ENCODE data around the gene TERT.
"Not testable (repeated sequence)": the region's sequence is repeated elsewhere in the genome, so short reads cannot be mapped to it uniquely, and the experiment has no call there.

The TERT gene

GRCh38 chr5:1282131-1282992 lies 12.5 kb downstream of the TERT start:
- H3K4me3 Mint-ChIP-seq = no peak overlapping the region
- no peaks in the 10 kb centered on the region for H3K4me1 Mint-ChIP-seq
- no peak overlapping the region for H3K27ac Mint-ChIP-seq (ENCODE audit: low read depth)
- no peaks in the 10 kb centered on the region for H3K27me3 Mint-ChIP-seq
- peaks cover 4% of the 10 kb centered on the region for H3K36me3 Mint-ChIP-seq (ENCODE audit: insufficient read depth)
- ATAC-seq (replicated peaks; ENCODE audit: extremely low read depth, poor library complexity, severe bottlenecking) = no peak
- H3K9me3 Mint-ChIP-seq = no peaks in the 10 kb centered on the region
- DNase-seq (ENCODE audit: low spot score in 2 of 2) = no peak

GRCh38 chr5:1281038-1281882 lies 13.6 kb downstream of the TERT start:
- ATAC-seq (replicated peaks; ENCODE audit: extremely low read depth, poor library complexity, severe bottlenecking) = no peak
- H3K27me3 Mint-ChIP-seq = no peaks in the 10 kb centered on the region
- H3K4me1 Mint-ChIP-seq = peaks cover 6% of the 10 kb centered on the region
- no peak overlapping the region for H3K4me3 Mint-ChIP-seq
- no peaks in the 10 kb centered on the region for H3K9me3 Mint-ChIP-seq
- H3K27ac Mint-ChIP-seq (ENCODE audit: low read depth) = no peak overlapping the region
- no peak for DNase-seq (ENCODE audit: low spot score in 2 of 2)
- H3K36me3 Mint-ChIP-seq (ENCODE audit: insufficient read depth) = peaks cover 4% of the 10 kb centered on the region

- peaks cover 3% of the 10 kb centered on the region for H3K36me3 Mint-ChIP-seq (ENCODE audit: insufficient read depth)
- no peak for DNase-seq (ENCODE audit: low spot score in 2 of 2)
- no peak for ATAC-seq (replicated peaks; ENCODE audit: extremely low read depth, poor library complexity, severe bottlenecking)
- H3K4me3 Mint-ChIP-seq = no peak overlapping the region
- H3K27ac Mint-ChIP-seq (ENCODE audit: low read depth) = peak overlapping the region; percentile 25
- no peaks in the 10 kb centered on the region for H3K27me3 Mint-ChIP-seq
- H3K4me1 Mint-ChIP-seq = peaks cover 8% of the 10 kb centered on the region
- no peaks in the 10 kb centered on the region for H3K9me3 Mint-ChIP-seq
These were observed 14.5 kb downstream of the TERT start for GRCh38 chr5:1280177-1281037.

- no peaks in the 10 kb centered on the region for H3K36me3 Mint-ChIP-seq (ENCODE audit: insufficient read depth)
- H3K9me3 Mint-ChIP-seq = no peaks in the 10 kb centered on the region
- peak overlapping the region; percentile 25 for H3K27ac Mint-ChIP-seq (ENCODE audit: low read depth)
- peaks cover 8% of the 10 kb centered on the region for H3K4me1 Mint-ChIP-seq
- no peak overlapping the region for H3K4me3 Mint-ChIP-seq
- H3K27me3 Mint-ChIP-seq = no peaks in the 10 kb centered on the region
- ATAC-seq (replicated peaks; ENCODE audit: extremely low read depth, poor library complexity, severe bottlenecking) = no peak
- no peak for DNase-seq (ENCODE audit: low spot score in 2 of 2)
These were observed 15.3 kb downstream of the TERT start for GRCh38 chr5:1279443-1280151.

GRCh38 chr5:1278656-1279442 lies 16.0 kb downstream of the TERT start:
- no peak overlapping the region for H3K27ac Mint-ChIP-seq (ENCODE audit: low read depth)
- H3K36me3 Mint-ChIP-seq (ENCODE audit: insufficient read depth) = no peaks in the 10 kb centered on the region
- ATAC-seq (replicated peaks; ENCODE audit: extremely low read depth, poor library complexity, severe bottlenecking) = no peak
- no peak for DNase-seq (ENCODE audit: low spot score in 2 of 2)
- H3K4me3 Mint-ChIP-seq = no peak overlapping the region
- peaks cover 8% of the 10 kb centered on the region for H3K4me1 Mint-ChIP-seq
- no peaks in the 10 kb centered on the region for H3K27me3 Mint-ChIP-seq
- H3K9me3 Mint-ChIP-seq = no peaks in the 10 kb centered on the region

- DNase-seq (ENCODE audit: low spot score in 2 of 2) (no peak), ATAC-seq (replicated peaks; ENCODE audit: extremely low read depth, poor library complexity, severe bottlenecking) (no peak)
- no peaks in the 10 kb centered on the region for H3K36me3 Mint-ChIP-seq (ENCODE audit: insufficient read depth)
- peaks cover 8% of the 10 kb centered on the region for H3K4me1 Mint-ChIP-seq
- no peaks in the 10 kb centered on the region for H3K27me3 Mint-ChIP-seq
- no peak overlapping the region for H3K27ac Mint-ChIP-seq (ENCODE audit: low read depth)
- H3K9me3 Mint-ChIP-seq = no peaks in the 10 kb centered on the region
- H3K4me3 Mint-ChIP-seq = no peak overlapping the region
These were observed 16.7 kb downstream of the TERT start for GRCh38 chr5:1278216-1278615.

- ATAC-seq (replicated peaks; ENCODE audit: extremely low read depth, poor library complexity, severe bottlenecking) = no peak
- no peak overlapping the region for H3K27ac Mint-ChIP-seq (ENCODE audit: low read depth)
- no peaks in the 10 kb centered on the region for H3K9me3 Mint-ChIP-seq
- H3K27me3 Mint-ChIP-seq = no peaks in the 10 kb centered on the region
- no peak overlapping the region for H3K4me3 Mint-ChIP-seq
- DNase-seq (ENCODE audit: low spot score in 2 of 2) = no peak
- H3K36me3 Mint-ChIP-seq (ENCODE audit: insufficient read depth) = no peaks in the 10 kb centered on the region
- H3K4me1 Mint-ChIP-seq = peaks cover 8% of the 10 kb centered on the region
These were observed 17.1 kb downstream of the TERT start for GRCh38 chr5:1277781-1278180.

- Mint-ChIP-seq H3K27ac (ENCODE audit: low read depth) (no peak overlapping the region), H3K27me3 (no peaks in the 10 kb centered on the region), H3K36me3 (ENCODE audit: insufficient read depth) (no peaks in the 10 kb centered on the region)
These were observed 17.5 kb downstream of the TERT start for GRCh38 chr5:1277331-1277730.

GRCh38 chr5:1276930-1277329 lies 17.9 kb downstream of the TERT start:
- ATAC-seq (replicated peaks; ENCODE audit: extremely low read depth, poor library complexity, severe bottlenecking) = no peak
- H3K4me3 Mint-ChIP-seq = no peak overlapping the region
- DNase-seq (ENCODE audit: low spot score in 2 of 2) = no peak
- H3K27me3 Mint-ChIP-seq = no peaks in the 10 kb centered on the region
- H3K9me3 Mint-ChIP-seq = no peaks in the 10 kb centered on the region
- H3K36me3 Mint-ChIP-seq (ENCODE audit: insufficient read depth) = no peaks in the 10 kb centered on the region
- H3K27ac Mint-ChIP-seq (ENCODE audit: low read depth) = no peak overlapping the region
- peaks cover 8% of the 10 kb centered on the region for H3K4me1 Mint-ChIP-seq

More at GRCh38 chr5:1277331-1277730, 17.5 kb downstream of the TERT start:
- DNase-seq (ENCODE audit: low spot score in 2 of 2) = no peak
- peaks cover 8% of the 10 kb centered on the region for H3K4me1 Mint-ChIP-seq
- no peak for ATAC-seq (replicated peaks; ENCODE audit: extremely low read depth, poor library complexity, severe bottlenecking)
- H3K4me3 Mint-ChIP-seq = no peak overlapping the region
- H3K9me3 Mint-ChIP-seq = no peaks in the 10 kb centered on the region

GRCh38 chr5:1275397-1276391 lies 19.2 kb downstream of the TERT start:
- not testable (repeated sequence) for H3K4me1 Mint-ChIP-seq; H3K36me3 Mint-ChIP-seq (ENCODE audit: insufficient read depth); ATAC-seq (replicated peaks; ENCODE audit: extremely low read depth, poor library complexity, severe bottlenecking); H3K27me3 Mint-ChIP-seq; H3K9me3 Mint-ChIP-seq; H3K27ac Mint-ChIP-seq (ENCODE audit: low read depth); H3K4me3 Mint-ChIP-seq; DNase-seq (ENCODE audit: low spot score in 2 of 2)
